K562 (cell line): ENCODE data around the gene C1orf56.

ENCODE experiments used
- HMBOX1 ChIP-seq: sonication (generic); IDR thresholded peaks from 2 replicates; pipeline ENCODE4 v1.6.1; 2016
- YY1 ChIP-seq, 3 experiments: IDR thresholded peaks; 2 replicates each; pipeline ENCODE4 v1.6.1; 2011; ENCODE audit warnings: low read length in 2 of 3, mild to moderate bottlenecking in 2 of 3, moderate library complexity in 2 of 3, borderline replicate concordance in 1 of 3, control low read depth in 1 of 3, low read depth in 1 of 3; ENCODE audit not compliant: insufficient read depth in 3 of 3, insufficient replicate concordance in 2 of 3, control insufficient read depth in 1 of 3, insufficient read length in 1 of 3; ENCODE audit errors: extremely low read depth in 1 of 3
- ZNF274 ChIP-seq: IDR thresholded peaks from 2 replicates; pipeline ENCODE4 v1.6.1; 2011; ENCODE audit warnings: low read depth, mild to moderate bottlenecking, low read length, moderate library complexity, borderline replicate concordance
- ZNF384 ChIP-seq: IDR thresholded peaks from 2 replicates; pipeline ENCODE4 v1.6.1; 2012; ENCODE audit warnings: low read depth, low read length, improper control_type of control experiment
- ZNF561 ChIP-seq: fragments of 450-650 bp; formaldehyde crosslinking; conservative IDR thresholded peaks from 2 replicates; pipeline ENCODE4 v1.4.0; 2020; ENCODE audit warnings: mild to moderate bottlenecking, moderate library complexity
- ZNF707 ChIP-seq: fragments of 250-450 bp; sonication (Bioruptor Pico); conservative IDR thresholded peaks from 2 replicates; pipeline ENCODE4 v1.8.0; 2022; ENCODE audit warnings: inconsistent platforms, mild to moderate bottlenecking, moderate library complexity

DNA sequence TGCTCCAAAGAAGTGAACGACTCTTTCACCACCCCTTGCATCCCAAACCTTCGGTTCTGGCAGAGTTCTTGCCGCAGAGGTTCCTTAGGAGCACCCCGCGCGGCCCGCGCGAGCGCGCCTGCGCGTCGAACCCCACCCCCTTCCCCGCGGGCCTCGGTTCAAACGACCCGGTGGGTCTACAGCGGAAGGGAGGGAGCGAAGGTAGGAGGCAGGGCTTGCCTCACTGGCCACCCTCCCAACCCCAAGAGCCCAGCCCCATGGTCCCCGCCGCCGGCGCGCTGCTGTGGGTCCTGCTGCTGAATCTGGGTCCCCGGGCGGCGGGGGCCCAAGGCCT lies at the start of gene C1orf56:
- TF ChIP-seq YY1 (IDR thresholded peaks at IDR 0.05; ENCODE audit: borderline replicate concordance in 1 of 3, control insufficient read depth in 1 of 3, extremely low read depth in 1 of 3, insufficient read depth in 3 of 3, insufficient read length in 1 of 3, insufficient replicate concordance in 2 of 3, low read depth in 1 of 3, low read length in 2 of 3) (no peak), ZNF274 (no peak), ZNF561 (no peak), HMBOX1 (no peak), ZNF707 (CRISPR knock-in tag) (no peak), ZNF384 (no peak)
